ENCODE data around the gene GORASP1. TPM values are rescaled to one million over a fixed set of nuclear protein-coding genes. Genes with fewer than 3 reads are reported as not detected.

The GORASP1 gene
- total and polyA plus RNA-seq, 10 donors, result 20.6 to 74.5 (median 62.2) TPM

GRCh38 chr3:39130693-39131265 is 23.4 kb upstream of the GORASP1 start:
- WGBS, 5 donors, result 88 to 97% (median 96%) methylated on average over 3 of the region's 3 CpGs
- intact Hi-C loops (cut with DNase I; ENCODE audit: low total_unique reads), result no loop called here
- H3K4me3 ChIP-seq, result no peak overlapping the region
- peaks cover 14 to 50% (median 26%) of the 10 kb centered on the region in 6 donors for H3K4me1 ChIP-seq
- peaks cover 0 to 33% (median 0%) of the 10 kb centered on the region in 6 donors for H3K36me3 ChIP-seq
- H3K27me3 ChIP-seq (replicated peaks in 1 of 7), result no peaks in the 10 kb centered on the region
- no peak for DNase-seq
- TF ChIP-seq POLR2AphosphoS5 (IDR thresholded peaks at IDR 0.05), result no peak
- no peak for TF ChIP-seq POLR2A (IDR thresholded peaks at IDR 0.05)
- TF ChIP-seq, protein P1, sequence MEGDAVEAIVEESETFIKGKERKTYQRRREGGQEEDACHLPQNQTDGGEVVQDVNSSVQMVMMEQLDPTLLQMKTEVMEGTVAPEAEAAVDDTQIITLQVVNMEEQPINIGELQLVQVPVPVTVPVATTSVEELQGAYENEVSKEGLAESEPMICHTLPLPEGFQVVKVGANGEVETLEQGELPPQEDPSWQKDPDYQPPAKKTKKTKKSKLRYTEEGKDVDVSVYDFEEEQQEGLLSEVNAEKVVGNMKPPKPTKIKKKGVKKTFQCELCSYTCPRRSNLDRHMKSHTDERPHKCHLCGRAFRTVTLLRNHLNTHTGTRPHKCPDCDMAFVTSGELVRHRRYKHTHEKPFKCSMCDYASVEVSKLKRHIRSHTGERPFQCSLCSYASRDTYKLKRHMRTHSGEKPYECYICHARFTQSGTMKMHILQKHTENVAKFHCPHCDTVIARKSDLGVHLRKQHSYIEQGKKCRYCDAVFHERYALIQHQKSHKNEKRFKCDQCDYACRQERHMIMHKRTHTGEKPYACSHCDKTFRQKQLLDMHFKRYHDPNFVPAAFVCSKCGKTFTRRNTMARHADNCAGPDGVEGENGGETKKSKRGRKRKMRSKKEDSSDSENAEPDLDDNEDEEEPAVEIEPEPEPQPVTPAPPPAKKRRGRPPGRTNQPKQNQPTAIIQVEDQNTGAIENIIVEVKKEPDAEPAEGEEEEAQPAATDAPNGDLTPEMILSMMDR (IDR thresholded peaks at IDR 0.05 in 8 of 11, conservative IDR thresholded peaks at IDR 0.05 in 3 of 11), result no peak
- no peaks in the 10 kb centered on the region for H3K9me3 ChIP-seq
- no peak overlapping the region for H3K27ac ChIP-seq

GRCh38 chr3:39130026-39130425 is 22.6 kb upstream of the GORASP1 start:
- 92 to 96% (median 94%) methylated on average over 5 to 6 of the region's 6 CpGs for WGBS, 5 donors

GRCh38 chr3:39128951-39129350 is 21.5 kb upstream of the GORASP1 start:
- Histone ChIP-seq H3K27ac (no peak overlapping the region), H3K4me1 (peaks cover 8 to 31% (median 17%) of the 10 kb centered on the region in 6 donors), H3K36me3 (peaks cover 0 to 26% (median 0%) of the 10 kb centered on the region in 6 donors), H3K4me3 (no peak overlapping the region), H3K27me3 (replicated peaks in 1 of 7) (no peaks in the 10 kb centered on the region), H3K9me3 (no peaks in the 10 kb centered on the region)
- 95 to 100% (median 98%) methylated on average over 4 to 7 of the region's 7 CpGs for WGBS, 5 donors
- intact Hi-C loops (cut with DNase I; ENCODE audit: low total_unique reads), result no loop called here
- TF ChIP-seq POLR2AphosphoS5 (IDR thresholded peaks at IDR 0.05) (no peak), POLR2A (IDR thresholded peaks at IDR 0.05) (no peak)
- TF ChIP-seq, protein P1 (IDR thresholded peaks at IDR 0.05 in 8 of 11, conservative IDR thresholded peaks at IDR 0.05 in 3 of 11), result no peak
- peak; percentile 57 for DNase-seq

More at GRCh38 chr3:39130026-39130425, 22.6 kb upstream of the GORASP1 start:
- Histone ChIP-seq H3K4me1 (peaks cover 8 to 42% (median 20%) of the 10 kb centered on the region in 6 donors), H3K27me3 (replicated peaks in 1 of 7) (no peaks in the 10 kb centered on the region), H3K9me3 (no peaks in the 10 kb centered on the region), H3K36me3 (peaks cover 0 to 33% (median 0%) of the 10 kb centered on the region in 6 donors), H3K27ac (no peak overlapping the region), H3K4me3 (no peak overlapping the region)
- no peak for TF ChIP-seq POLR2AphosphoS5 (IDR thresholded peaks at IDR 0.05)
- no peak for TF ChIP-seq POLR2A (IDR thresholded peaks at IDR 0.05)
- TF ChIP-seq, protein P1 (IDR thresholded peaks at IDR 0.05 in 8 of 11, conservative IDR thresholded peaks at IDR 0.05 in 3 of 11), result no peak
- intact Hi-C loops (cut with DNase I; ENCODE audit: low total_unique reads), result no loop called here
- peak; percentile 33 for DNase-seq

GRCh38 chr3:39127908-39128304 is 20.5 kb upstream of the GORASP1 start:
- TF ChIP-seq POLR2AphosphoS5 (IDR thresholded peaks at IDR 0.05), result no peak
- TF ChIP-seq POLR2A (IDR thresholded peaks at IDR 0.05), result no peak
- TF ChIP-seq, protein P1 (IDR thresholded peaks at IDR 0.05 in 8 of 11, conservative IDR thresholded peaks at IDR 0.05 in 3 of 11), result no peak
- Histone ChIP-seq H3K27ac (no peak overlapping the region), H3K9me3 (no peaks in the 10 kb centered on the region), H3K27me3 (replicated peaks in 1 of 7) (no peaks in the 10 kb centered on the region), H3K4me1 (peaks cover 8 to 35% (median 19%) of the 10 kb centered on the region in 6 donors), H3K4me3 (no peak overlapping the region), H3K36me3 (peaks cover 0 to 22% (median 0%) of the 10 kb centered on the region in 6 donors)
- WGBS, 5 donors, result 10 to 31% (median 13%) methylated on average over 1 of the region's 1 CpG
- DNase-seq, result no peak
- intact Hi-C loops (cut with DNase I; ENCODE audit: low total_unique reads), result no loop called here

Data from spleen (tissue), 11 donors.